ENCODE results near the gene GDF11.
A peak's percentile ranks its signal among the peaks of the same experiment; 100 is the strongest.

GDF11 gene

DNA sequence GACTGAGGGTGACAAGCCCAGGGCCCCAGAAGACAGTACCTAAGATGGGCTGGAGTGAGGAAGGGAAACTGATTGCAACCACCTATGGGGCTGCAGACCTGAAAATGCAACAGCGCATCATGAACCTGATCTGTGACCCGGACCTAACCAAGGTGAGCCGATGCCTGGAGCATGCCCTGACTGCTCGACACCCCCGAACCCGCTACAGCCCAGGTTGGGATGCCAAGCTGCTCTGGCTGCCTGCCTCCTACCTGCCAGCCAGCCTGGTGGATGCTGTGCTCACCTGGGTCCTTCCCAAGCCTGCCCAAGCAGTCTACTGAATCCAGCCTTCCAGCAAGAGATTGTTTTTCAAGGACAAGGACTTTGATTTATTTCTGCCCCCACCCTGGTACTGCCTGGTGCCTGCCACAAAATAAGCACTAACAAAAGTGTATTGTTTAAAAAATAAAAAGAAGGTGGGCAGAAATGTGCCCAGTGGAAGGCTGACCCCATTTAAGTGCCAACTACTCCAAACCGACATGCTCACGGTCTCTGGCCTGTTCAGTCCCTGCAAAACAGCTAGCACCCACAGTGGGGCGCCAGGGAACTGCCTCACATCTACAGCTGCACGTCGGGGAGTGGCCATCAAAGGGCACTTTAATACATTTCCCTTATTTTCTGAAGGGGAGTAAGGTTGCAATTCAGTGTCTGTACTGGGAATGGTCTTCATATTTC, 18.5 kb upstream of the GDF11 start:
- DNase-seq = peak; percentile 78 to 84

DNA sequence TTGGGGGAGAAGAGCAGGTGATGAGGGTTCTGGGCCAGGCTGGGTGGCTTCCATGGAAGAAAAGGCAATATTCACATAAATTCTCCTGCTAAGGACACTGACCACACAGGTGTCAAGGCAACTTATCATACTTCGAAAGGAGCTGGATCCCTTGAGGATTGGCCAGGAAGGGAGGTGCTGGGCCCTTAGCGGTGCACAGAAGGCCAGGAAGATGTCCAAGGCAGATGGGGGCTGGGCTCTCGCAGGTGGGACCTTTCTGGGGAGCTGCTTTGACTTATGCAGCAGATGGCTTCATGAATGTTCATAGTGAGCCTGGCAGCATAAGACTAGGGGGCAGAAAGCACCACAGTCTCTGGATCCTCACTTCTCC, 18.0 kb upstream of the GDF11 start:
- DNase-seq = no peak

DNA sequence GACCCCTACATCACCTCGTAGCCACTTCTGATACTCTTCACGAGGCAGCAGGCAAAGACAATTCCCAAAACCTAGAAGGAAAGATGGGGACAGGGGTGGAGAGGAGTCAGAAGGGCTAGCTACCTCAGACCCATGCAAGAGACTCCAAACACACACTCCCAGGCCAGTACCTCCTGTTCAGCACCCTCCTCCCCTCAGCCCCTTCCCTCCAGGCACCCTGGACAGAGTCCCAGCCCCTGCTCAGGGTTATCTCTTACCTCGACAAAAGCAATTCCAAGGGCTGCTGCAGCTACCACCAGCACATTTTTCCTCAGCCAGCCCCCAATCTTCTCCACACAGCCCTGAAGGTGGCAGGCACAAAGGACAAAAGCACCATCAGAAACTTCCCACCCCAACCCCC, 17.4 kb upstream of the GDF11 start:
- no peak for DNase-seq

- DNase-seq = no peak
These were observed 16.0 kb upstream of the GDF11 start for GRCh38 chr12:55726971-55727370.

GRCh38 chr12:55727643-55728185, 15.2 kb upstream of the GDF11 start:
- no peak for DNase-seq

- DNase-seq = peak in 1 of 2 experiments; percentile 25
These were observed 14.6 kb upstream of the GDF11 start for GRCh38 chr12:55728186-55728938.

GRCh38 chr12:55728939-55729818, 13.7 kb upstream of the GDF11 start, which contains the start of gene CD63:
TSS of gene CD63 (minus strand) at chr12:55729009. CDS start at chr12:55728341, 668 bp downstream.
- DNase-seq = peak; percentile 90 to 91

DNA sequence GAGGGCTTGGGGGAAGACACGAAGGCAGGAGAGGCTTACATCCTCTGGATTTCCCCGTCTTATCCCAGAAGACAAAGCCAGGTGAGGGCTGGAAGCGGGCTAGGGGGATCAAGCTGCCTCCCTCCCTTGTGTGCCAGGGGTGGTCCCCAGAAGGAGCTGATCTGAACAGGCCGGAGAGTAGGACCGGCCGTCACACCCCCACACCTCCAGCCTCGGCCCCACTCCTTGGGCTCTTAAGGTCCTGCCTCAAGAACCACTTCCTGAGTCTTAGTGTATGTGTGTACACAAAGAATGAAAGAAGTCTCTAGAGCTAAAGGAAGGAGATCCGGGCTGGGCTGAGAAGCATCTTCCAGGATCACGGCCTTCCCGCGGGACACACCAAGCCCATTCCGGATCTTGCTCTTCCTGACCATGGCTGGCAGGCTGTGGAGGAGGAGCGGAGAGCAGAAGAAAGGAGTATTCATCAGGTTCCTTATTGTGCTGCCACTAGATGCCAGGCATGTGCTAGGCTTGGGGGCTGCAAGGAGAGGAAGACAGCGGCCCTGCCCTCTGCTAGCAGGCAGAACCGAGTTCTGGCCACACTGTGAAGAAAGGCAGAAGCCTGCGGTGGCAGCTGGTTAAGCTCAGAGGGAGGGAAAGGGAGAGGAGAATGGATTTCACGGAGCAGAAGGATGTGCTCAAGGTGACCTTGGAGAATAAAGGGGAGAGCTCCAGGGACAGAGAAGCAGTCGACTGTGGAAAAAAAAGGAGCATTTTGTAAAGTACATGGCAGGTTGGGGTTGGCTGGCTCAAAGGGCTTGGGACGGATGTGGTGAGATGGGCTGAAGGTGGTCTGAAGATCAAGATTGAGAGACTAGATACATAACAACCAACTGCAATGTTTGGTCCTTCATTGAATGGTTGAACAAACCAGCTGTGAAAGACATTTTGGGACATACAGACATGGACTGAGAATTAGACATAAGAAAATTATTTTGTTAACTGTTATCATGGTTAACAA, 12.8 kb upstream of the GDF11 start:
- peak; percentile 71 to 80 for DNase-seq

DNA sequence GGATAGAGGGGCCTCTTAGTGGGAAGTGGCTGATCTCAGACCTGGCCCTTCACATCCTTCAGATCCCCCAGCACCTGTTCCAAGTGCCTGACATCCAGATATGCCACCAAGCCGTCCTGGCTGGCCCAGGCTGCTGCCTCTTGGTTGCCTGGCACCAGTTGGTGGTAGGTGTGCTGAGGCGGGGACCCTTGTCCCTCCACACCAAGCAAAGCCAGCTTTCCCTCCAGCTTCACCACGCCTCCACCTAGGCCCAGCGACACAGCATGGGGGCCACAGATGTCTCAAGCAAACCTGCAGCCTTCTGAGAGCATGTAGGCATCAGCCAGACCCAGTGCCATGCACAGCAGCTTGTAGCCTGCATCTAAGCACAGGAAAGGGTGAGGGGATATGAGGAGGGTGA, 10.6 kb upstream of the GDF11 start:
- no peak for DNase-seq

- no peak for DNase-seq
These were observed 9.8 kb upstream of the GDF11 start for GRCh38 chr12:55733021-55733555.

DNA sequence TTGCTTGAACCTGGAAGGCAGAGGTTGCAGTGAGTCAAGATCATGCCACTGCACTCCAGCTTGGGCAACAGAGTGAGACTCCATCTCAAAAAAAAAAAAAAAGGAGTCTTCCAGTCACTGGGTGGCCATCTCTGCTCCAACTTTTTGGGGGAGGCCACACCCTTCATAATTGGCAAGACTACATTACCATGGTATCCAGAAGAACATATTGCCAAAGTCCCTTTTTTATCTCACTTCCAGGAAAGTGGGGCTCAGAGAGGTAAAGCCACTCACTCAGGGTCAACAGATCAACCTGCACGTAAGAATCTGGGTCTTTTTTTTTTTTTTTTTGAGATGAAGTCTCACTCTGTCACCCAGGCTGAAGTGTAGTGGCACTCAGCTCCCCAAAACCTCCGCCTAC, 9.1 kb upstream of the GDF11 start:
- DNase-seq = no peak

DNA sequence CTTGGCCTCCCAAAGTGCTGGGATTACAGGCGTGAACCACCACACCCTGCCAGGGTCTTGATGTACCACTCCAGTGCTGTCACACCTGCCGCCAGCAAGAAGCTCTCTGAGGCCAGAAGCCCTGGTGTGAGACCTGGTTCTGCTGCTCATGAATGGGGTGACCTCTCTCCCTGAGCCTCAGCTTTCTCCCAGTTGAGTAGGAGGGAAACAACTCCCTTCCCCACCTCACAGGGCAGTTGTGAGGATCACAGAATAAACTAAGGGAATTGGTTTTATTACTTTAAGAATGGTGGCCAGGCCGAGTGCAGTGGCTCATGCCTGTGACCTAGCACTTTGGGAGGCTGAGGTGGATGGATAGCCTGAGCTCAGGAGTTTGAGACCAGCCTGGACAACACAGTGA, 8.3 kb upstream of the GDF11 start:
- DNase-seq = no peak

GRCh38 chr12:55736076-55736475, 6.8 kb upstream of the GDF11 start:
- DNase-seq = no peak

GRCh38 chr12:55736780-55737580, 5.9 kb upstream of the GDF11 start:
- peak; percentile 71 to 84 for DNase-seq

- DNase-seq = peak; percentile 15 to 27
These were observed 5.3 kb upstream of the GDF11 start for GRCh38 chr12:55737581-55738122.

- peak; percentile 88 to 94 for DNase-seq
These were observed 4.5 kb upstream of the GDF11 start for GRCh38 chr12:55738123-55739024.

- no peak for DNase-seq
These were observed 3.9 kb upstream of the GDF11 start for GRCh38 chr12:55739025-55739378.

- DNase-seq = no peak
These were observed 816 bp upstream of the GDF11 start for GRCh38 chr12:55741931-55742680.

All from Kasumi-1 (cell line).